ENCODE results near the gene TEFM. TPM values are rescaled to one million over a fixed set of nuclear protein-coding genes. Genes with fewer than 3 reads are reported as not detected.

Gene TEFM
- total RNA-seq, 1 experiment from 2014 or later, result 10.7 TPM

DNA sequence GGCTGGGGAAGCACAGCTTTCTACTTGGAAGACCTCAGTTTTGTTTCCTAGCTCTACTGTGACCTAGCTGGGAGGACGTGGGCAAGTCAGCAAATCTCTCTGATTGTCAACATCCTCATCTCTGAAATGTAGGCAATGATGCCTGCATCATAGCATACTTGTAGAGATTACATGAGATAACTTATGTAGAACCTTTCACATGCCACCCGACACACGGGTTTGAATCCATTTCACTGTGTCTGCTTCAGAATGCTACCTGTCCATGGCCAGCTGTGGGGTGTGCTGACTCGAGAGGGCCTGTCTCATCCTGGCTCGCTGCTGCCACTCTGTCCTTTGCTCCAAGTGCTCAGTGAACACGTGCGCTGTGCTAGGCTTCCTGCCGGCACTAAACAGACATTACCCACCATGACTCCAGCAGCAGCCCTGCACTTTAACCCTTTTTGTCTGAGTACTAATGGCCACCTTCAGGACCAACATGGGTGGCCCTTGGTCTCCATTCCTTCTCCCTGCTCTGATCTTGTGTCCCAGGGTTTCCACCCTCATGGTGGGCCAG is 23.1 kb upstream of the TEFM start:
- POLR2A ChIA-PET, result interaction anchor here (1.0 to 1.4 kb wide), 2 partner anchors 42 to 53 kb away, joined by 4 to 5 read pairs; partner anchors contain the start of gene RNF135
- no peaks in the 10 kb centered on the region for H3K9me3 Mint-ChIP-seq (ENCODE audit: unreplicated experiment)
- H3K27ac Mint-ChIP-seq (ENCODE audit: low read depth, unreplicated experiment), result no peak overlapping the region
- no peak for DNase-seq (ENCODE audit: unreplicated experiment)
- BruUV-seq (replicated peaks), result no TSS peak
- H3K4me1 Mint-ChIP-seq (ENCODE audit: insufficient read depth, unreplicated experiment), result no peaks in the 10 kb centered on the region
- intact Hi-C loops (cut with micrococcal nuclease), result no loop called here
- TF ChIP-seq, protein P1, sequence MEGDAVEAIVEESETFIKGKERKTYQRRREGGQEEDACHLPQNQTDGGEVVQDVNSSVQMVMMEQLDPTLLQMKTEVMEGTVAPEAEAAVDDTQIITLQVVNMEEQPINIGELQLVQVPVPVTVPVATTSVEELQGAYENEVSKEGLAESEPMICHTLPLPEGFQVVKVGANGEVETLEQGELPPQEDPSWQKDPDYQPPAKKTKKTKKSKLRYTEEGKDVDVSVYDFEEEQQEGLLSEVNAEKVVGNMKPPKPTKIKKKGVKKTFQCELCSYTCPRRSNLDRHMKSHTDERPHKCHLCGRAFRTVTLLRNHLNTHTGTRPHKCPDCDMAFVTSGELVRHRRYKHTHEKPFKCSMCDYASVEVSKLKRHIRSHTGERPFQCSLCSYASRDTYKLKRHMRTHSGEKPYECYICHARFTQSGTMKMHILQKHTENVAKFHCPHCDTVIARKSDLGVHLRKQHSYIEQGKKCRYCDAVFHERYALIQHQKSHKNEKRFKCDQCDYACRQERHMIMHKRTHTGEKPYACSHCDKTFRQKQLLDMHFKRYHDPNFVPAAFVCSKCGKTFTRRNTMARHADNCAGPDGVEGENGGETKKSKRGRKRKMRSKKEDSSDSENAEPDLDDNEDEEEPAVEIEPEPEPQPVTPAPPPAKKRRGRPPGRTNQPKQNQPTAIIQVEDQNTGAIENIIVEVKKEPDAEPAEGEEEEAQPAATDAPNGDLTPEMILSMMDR (IDR thresholded peaks at IDR 0.05; ENCODE audit: unreplicated experiment), result no peak
- H3K27me3 Mint-ChIP-seq (ENCODE audit: insufficient read depth, unreplicated experiment), result peaks cover 11% of the 10 kb centered on the region
- no peak overlapping the region for H3K4me3 Mint-ChIP-seq (ENCODE audit: unreplicated experiment)
- CTCF ChIA-PET, result interaction anchor here (0.6 to 1.6 kb wide), 2 partner anchors 31 to 520 kb away, joined by 3 read pairs; no protein-coding TSS in a partner anchor
- no peaks in the 10 kb centered on the region for H3K36me3 Mint-ChIP-seq (ENCODE audit: insufficient read depth, unreplicated experiment)

DNA sequence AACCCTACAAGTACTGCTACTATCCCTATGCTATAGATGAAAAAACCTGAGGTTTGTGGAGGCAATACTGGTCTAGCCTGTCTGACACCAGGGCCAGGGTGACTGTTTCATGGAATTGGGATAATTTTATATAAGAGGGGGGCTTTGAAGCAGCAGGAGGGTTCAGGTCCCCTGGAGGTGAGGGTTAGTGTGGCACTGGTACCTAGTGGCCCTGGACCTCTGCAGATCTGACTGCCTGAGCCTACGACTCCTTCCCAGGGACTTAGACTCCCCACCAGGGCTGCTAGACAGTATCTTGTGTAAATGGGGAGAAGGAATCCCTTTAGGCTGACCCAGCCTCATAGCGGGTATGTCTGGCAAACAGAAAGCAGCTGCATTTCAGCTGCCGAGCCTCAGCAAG is 22.5 kb upstream of the TEFM start:
- Mint-ChIP-seq H3K9me3 (ENCODE audit: unreplicated experiment) (no peaks in the 10 kb centered on the region), H3K4me3 (ENCODE audit: unreplicated experiment) (no peak overlapping the region), H3K27me3 (ENCODE audit: insufficient read depth, unreplicated experiment) (peaks cover 11% of the 10 kb centered on the region), H3K4me1 (ENCODE audit: insufficient read depth, unreplicated experiment) (no peaks in the 10 kb centered on the region), H3K27ac (ENCODE audit: low read depth, unreplicated experiment) (no peak overlapping the region), H3K36me3 (ENCODE audit: insufficient read depth, unreplicated experiment) (no peaks in the 10 kb centered on the region)
- TF ChIP-seq, protein P1 (IDR thresholded peaks at IDR 0.05; ENCODE audit: unreplicated experiment), result no peak
- ChIA-PET CTCF (interaction anchor here (0.6 to 1.6 kb wide), 3 partner anchors 30 to 521 kb away, joined by 3 read pairs; no protein-coding TSS in a partner anchor), POLR2A (interaction anchor here (1.0 kb wide), 1 partner anchor 52 kb away, joined by 5 read pairs; no protein-coding TSS in a partner anchor)
- intact Hi-C loops (cut with micrococcal nuclease), result no loop called here
- no peak for DNase-seq (ENCODE audit: unreplicated experiment)
- no TSS peak for BruUV-seq (replicated peaks)

DNA sequence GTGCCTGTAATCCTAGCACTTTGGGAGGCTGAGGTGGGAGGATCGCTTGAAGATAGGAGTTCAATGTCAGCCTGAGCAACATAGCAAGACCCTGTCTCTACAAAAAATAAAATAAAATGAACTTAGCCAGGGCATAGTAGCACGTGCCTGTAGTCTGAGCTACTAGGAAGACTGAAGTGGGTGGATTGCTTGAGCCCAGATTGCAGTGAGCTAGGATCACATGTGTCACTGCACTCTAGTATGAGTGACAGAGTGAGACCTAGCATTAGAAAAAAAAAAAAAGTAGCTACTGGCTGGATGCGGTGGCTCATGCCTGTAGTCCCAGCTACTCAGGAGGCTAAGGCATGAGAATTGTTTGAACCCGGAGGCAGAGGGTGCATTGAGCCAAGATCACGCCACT is 21.7 kb upstream of the TEFM start:
- Mint-ChIP-seq H3K36me3 (ENCODE audit: insufficient read depth, unreplicated experiment) (no peaks in the 10 kb centered on the region), H3K27me3 (ENCODE audit: insufficient read depth, unreplicated experiment) (peaks cover 18% of the 10 kb centered on the region), H3K9me3 (ENCODE audit: unreplicated experiment) (no peaks in the 10 kb centered on the region), H3K4me1 (ENCODE audit: insufficient read depth, unreplicated experiment) (no peaks in the 10 kb centered on the region), H3K27ac (ENCODE audit: low read depth, unreplicated experiment) (no peak overlapping the region), H3K4me3 (ENCODE audit: unreplicated experiment) (no peak overlapping the region)
- DNase-seq (ENCODE audit: unreplicated experiment), result no peak
- ChIA-PET POLR2A (interaction anchor here (0.6 to 1.2 kb wide), 2 partner anchors 20 to 158 kb away, joined by 3 to 4 read pairs; no protein-coding TSS in a partner anchor), CTCF (interaction anchor here (0.7 to 1.6 kb wide), 4 partner anchors 25 to 287 kb away, joined by 3 to 4 read pairs (median 3); no protein-coding TSS in a partner anchor)
- TF ChIP-seq, protein P1 (IDR thresholded peaks at IDR 0.05; ENCODE audit: unreplicated experiment), result no peak
- BruUV-seq (replicated peaks), result no TSS peak
- intact Hi-C loops (cut with micrococcal nuclease), result no loop called here

DNA sequence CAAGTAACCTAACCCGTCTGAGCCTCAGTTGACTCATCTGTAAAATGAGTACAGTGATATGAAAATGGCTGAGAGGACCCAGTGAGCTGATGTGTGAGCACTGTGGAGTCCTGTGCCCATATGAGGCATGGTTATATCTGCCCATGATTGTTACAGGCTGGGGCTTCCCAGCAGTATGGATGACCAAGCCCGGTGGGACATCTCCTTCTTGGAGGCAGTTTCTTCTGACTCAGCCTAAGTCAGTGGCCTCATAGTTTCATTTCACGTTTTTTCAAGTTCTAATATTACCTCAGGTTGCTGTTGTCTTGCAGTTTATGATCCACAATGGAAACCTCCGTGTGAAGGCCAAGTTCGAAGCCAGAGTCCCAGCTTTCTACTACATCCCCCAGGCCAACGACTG is 20.5 kb upstream of the TEFM start:
- TF ChIP-seq, protein P1 (IDR thresholded peaks at IDR 0.05; ENCODE audit: unreplicated experiment), result no peak
- ChIA-PET POLR2A (interaction anchor here (0.6 to 1.5 kb wide), 2 partner anchors 9 to 491 kb away, joined by 4 to 5 read pairs; no protein-coding TSS in a partner anchor), CTCF (no interaction called here)
- Mint-ChIP-seq H3K27me3 (ENCODE audit: insufficient read depth, unreplicated experiment) (peaks cover 30% of the 10 kb centered on the region), H3K4me3 (ENCODE audit: unreplicated experiment) (no peak overlapping the region), H3K9me3 (ENCODE audit: unreplicated experiment) (no peaks in the 10 kb centered on the region), H3K27ac (ENCODE audit: low read depth, unreplicated experiment) (no peak overlapping the region), H3K4me1 (ENCODE audit: insufficient read depth, unreplicated experiment) (no peaks in the 10 kb centered on the region), H3K36me3 (ENCODE audit: insufficient read depth, unreplicated experiment) (no peaks in the 10 kb centered on the region)
- intact Hi-C loops (cut with micrococcal nuclease), result no loop called here
- DNase-seq (ENCODE audit: unreplicated experiment), result no peak
- no TSS peak for BruUV-seq (replicated peaks)

Data from MCF 10A (cell line).